NCI-H2107 treated with DMSO at 0.1 percent for 48 hours (cell line): ENCODE data around the gene JAGN1.
A peak's percentile ranks its signal among the peaks of the same experiment; 100 is the strongest.
"Not testable (repeated sequence)": the region's sequence is repeated elsewhere in the genome, so short reads cannot be mapped to it uniquely, and the experiment has no call there.

ENCODE experiments used
- DNase-seq: peaks from one replicate; lab custom pipeline; 2025; ENCODE audit not compliant: unreplicated experiment; lab: John Stamatoyannopoulos, UW

Gene JAGN1

GRCh38 chr3:9890249-9891071, at the start of gene JAGN1:
TSS of gene JAGN1 (plus strand) at chr3:9890610. CDS start at chr3:9890723, 113 bp downstream.
- peak; percentile 56 for DNase-seq

- no peak for DNase-seq
Measured at GRCh38 chr3:9841015-9841414, 49.4 kb upstream of the JAGN1 start.

- peak; percentile 61 for DNase-seq
Measured at GRCh38 chr3:9843715-9844438, 46.5 kb upstream of the JAGN1 start, which contains the start of gene RPUSD3. TSS of gene RPUSD3 (minus strand) at chr3:9844008. CDS start at chr3:9843990, 18 bp downstream.

DNA sequence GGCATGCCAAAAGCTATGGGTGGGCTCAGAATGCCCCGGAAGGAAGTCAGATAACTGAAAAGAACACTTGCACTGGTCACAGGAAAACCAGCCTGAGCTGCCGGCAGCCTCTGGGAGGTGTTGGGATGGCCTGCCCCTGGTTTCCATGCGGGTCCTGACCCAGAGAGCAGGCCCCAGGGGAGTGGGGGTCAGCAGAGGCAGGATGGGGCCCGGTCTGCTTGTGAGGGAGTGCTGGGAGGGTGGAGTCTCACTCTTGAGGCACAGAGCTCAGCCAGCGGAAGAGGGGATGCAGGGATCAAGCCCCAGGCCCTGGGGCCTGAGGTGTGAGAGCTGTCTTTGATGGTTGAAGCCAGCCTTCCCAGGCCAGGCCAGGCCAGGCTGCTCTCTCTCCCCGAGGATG, 44.2 kb upstream of the JAGN1 start:
- DNase-seq = no peak

GRCh38 chr3:9846931-9847488, 43.4 kb upstream of the JAGN1 start:
- no peak for DNase-seq

- DNase-seq = not testable (repeated sequence)
Measured at GRCh38 chr3:9847870-9848269, 42.5 kb upstream of the JAGN1 start.

GRCh38 chr3:9848860-9849259, 41.5 kb upstream of the JAGN1 start:
- not testable (repeated sequence) for DNase-seq

- DNase-seq = not testable (repeated sequence)
Measured at GRCh38 chr3:9851383-9851782, 39.0 kb upstream of the JAGN1 start.

- not testable (repeated sequence) for DNase-seq
Measured at GRCh38 chr3:9851926-9852325, 38.5 kb upstream of the JAGN1 start.

GRCh38 chr3:9852528-9852927, 37.9 kb upstream of the JAGN1 start:
- DNase-seq = no peak

DNA sequence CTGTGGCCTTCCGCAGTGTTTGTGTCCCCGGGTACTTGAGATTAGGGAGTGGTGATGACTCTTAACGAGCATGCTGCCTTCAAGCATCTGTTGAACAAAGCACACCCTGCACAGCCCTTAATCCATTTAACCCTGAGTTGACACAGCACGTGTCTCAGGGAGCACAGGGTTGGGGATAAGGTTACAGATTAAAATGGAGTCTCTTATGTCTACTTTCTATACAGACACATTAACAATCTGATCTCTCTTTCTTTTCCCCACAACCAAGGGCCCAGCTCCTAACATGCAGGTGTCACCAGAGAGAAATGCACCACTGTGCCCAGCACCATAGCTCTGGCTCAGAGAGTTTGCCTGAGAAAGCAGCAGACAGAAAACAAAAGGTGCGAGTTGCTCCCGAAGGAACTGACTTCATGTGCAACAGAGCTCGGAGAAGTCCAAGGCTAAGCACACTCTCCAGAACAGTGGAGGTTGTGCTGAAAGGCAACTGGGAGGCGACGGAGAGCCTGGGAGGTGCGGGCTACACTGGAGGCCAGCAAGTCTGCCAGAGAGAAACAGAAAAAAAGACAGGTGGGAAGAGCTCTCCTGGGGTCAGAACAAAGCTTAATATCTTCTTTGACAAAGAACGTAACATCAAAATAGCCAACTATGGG, 36.0 kb upstream of the JAGN1 start:
- not testable (repeated sequence) for DNase-seq

- no peak for DNase-seq
Measured at GRCh38 chr3:9855594-9855993, 34.8 kb upstream of the JAGN1 start.

DNA sequence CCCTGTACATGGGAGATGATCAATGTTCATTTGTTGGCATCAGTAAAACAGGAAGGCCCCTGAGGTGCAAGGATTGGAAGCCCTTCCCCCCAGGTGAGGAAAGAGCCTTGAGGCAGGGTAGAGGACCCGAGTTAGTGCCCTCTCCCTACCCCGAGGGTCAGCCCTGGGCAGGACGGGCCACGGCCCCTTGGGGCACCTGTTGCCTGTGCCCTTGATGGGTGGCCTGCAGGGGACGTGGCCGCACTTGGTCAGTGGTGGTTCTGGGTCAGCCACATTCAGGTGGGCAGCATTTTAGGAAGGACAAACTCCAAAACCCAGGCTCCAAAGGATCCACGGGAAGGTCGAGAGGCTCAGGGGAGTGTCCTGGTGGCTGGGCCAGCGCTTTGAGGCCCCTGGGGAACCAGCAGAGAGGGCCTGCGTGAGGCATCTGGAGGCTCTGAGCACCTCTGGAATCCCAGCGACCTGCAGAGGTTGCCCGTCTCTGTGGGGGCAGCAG, 30.8 kb upstream of the JAGN1 start:
- DNase-seq = no peak

DNA sequence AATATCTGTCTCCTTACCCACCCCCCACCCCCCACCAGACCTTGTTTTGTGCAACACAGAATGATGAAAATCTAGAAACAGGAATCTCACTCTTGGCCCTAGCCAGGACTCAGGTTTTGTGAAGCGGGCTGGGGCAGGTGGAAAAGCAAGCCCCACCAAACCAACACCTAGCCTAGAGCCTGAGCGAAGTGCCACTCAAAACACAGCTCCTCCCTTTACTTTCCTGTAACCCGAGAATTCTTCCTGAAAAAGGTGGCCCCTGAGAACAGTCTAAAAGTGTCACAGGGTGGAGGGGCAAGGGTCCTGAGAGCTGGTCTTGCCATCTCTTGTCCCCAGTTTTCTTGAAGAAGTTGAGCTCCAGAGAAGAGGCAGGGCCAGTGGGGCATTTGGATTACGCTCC, 29.2 kb upstream of the JAGN1 start:
- no peak for DNase-seq

DNA sequence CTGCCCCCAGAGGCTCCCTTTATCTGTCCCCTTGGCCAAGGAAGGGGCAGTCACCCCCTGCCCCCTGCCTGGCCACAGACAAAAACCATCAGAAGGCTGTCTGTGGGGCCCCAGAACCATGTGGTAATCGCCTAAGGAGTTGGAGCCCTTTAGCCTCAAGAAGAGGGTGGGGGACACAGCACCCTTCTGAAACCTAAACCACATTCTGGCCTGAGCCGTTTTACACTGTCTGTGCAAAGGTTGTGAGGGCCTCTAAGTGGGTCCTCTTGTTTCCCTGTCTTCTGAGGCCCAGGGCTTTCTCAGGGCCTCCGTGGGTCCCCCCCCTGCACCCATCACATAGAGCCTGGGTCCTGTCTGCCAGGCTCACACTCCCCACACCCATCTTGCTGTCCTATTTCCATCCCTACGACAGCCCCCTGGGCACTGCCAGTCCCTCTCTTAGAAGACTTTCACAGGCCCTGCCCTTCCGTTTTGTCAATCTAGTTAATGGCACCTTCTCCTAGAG, 28.7 kb upstream of the JAGN1 start:
- DNase-seq = no peak

DNA sequence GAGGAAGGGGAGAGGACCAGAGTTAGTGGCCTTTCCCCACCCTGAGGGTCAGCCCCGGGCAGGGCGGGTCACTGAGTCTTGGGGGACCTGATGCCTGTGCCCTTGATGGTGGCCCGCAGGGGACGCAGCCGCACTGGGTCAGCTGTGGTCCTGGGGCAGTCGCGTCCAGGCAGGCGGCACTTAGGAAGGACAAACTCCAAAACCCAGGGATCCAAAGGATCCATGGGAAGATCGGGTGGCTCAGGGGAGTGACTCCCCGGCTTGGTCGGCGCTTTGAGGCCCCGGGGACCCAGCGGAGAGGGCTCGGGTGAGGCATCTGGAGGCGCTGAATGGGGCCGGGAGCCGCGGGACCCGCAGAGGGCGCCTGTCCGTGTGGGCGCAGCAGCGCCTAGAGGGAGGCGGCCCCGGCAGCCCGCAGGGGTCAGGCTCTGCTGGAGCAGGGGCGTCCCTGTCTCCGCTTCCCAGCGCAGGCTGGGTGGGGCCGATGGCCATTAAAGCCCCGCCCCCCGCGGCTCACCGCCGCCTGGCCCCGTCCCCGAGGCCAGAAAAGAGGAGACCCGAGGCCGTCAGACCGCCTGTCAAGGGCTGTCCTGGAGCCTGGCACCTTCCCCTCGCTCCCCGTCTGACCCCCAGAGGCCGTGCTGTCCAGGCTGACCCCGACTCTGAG, 27.9 kb upstream of the JAGN1 start:
- no peak for DNase-seq

GRCh38 chr3:9863058-9863772, 27.2 kb upstream of the JAGN1 start:
- DNase-seq = no peak

GRCh38 chr3:9864200-9864927, 26.0 kb upstream of the JAGN1 start:
- DNase-seq = no peak

- DNase-seq = not testable (repeated sequence)
Measured at GRCh38 chr3:9865125-9865637, 25.2 kb upstream of the JAGN1 start.
